Esophagus squamous epithelium (tissue), 5 donors: Measurements from ENCODE around the gene RBM12. TPM values are rescaled to one million over a fixed set of nuclear protein-coding genes. Genes with fewer than 3 reads are reported as not detected.

Experiments
- DNase-seq: peaks from one replicate; lab custom pipeline; 2025; lab: John Stamatoyannopoulos, UW
- H3K27ac ChIP-seq, 4 donors: fragments of 200-600 bp; sonication (generic); one replicate each; pipeline ENCODE4 v1.5.1; 2016 to 2019; ENCODE audit warnings: mild to moderate bottlenecking in 1 of 4
- H3K27me3 ChIP-seq, 4 donors: fragments of 200-600 bp; sonication (generic); 1 replicate in 3 of 4; 2 replicates in 1 of 4; pipeline versions ENCODE4 v1.5.1 to v1.6.0; 2017 to 2021; ENCODE audit warnings: antibody characterized with exemption in 1 of 4
- H3K36me3 ChIP-seq, 3 donors: fragments of 200-600 bp; sonication (generic); one replicate each; pipeline ENCODE4 v1.5.1; 2016 to 2019
- H3K4me1 ChIP-seq, 3 donors: fragments of 200-600 bp; sonication (generic); one replicate each; pipeline ENCODE4 v1.5.1; 2017 to 2019
- H3K4me3 ChIP-seq, 4 donors: fragments of 200-600 bp; sonication (generic); 1 replicate in 3 of 4; 2 replicates in 1 of 4; pipeline ENCODE4 v1.5.1; 2016 to 2019; ENCODE audit warnings: mild to moderate bottlenecking in 2 of 4, moderate library complexity in 1 of 4
- H3K9me3 ChIP-seq, 3 donors: fragments of 200-600 bp; sonication (generic); one replicate each; pipeline ENCODE4 v1.5.1; 2016 to 2019
- CTCF ChIP-seq, 6 experiments: fragments of 450-650 bp in 4 of 6; fragments of 200-600 bp in 2 of 6; sonication (generic) in 2 of 6; IDR thresholded peaks; one replicate each; pipeline ENCODE4 v1.5.1; 2016 to 2019; ENCODE audit warnings: antibody characterized with exemption in 6 of 6, mild to moderate bottlenecking in 4 of 6, moderate library complexity in 4 of 6
- POLR2A ChIP-seq, 4 donors: fragments of 450-650 bp; IDR thresholded peaks; one replicate each; pipeline ENCODE4 v1.6.1; 2017; ENCODE audit warnings: antibody characterized with exemption in 4 of 4, mild to moderate bottlenecking in 4 of 4, moderate library complexity in 3 of 4
- WGBS, 2 donors: methylation state at CpG; one replicate each; pipeline ENCODE4 v1.1.5; 2018; 5-methylcytosine and 5-hydroxymethylcytosine counted together
- intact Hi-C: fragments of 100-400 bp; cut with DNase I; formaldehyde crosslinking; loops from one replicate; pipeline ENCODE4 v1.15.0; 2022
- total RNA-seq, 4 donors: library from RNA; depleted of rRNA; stranded (reverse); fragments of >200 nt; gene quantifications; one replicate each; pipeline ENCODE4 v1.1.0, GENCODE V29; 2016
- donor health status: DM: yes; HTN: yes; CAD: no.

Gene RBM12
- total RNA-seq, 4 donors from 2014 or later: 14.2 to 35.5 (median 30.0) TPM

- no peak overlapping the region for H3K4me3 ChIP-seq
- peaks cover 0 to 59% (median 10%) of the 10 kb centered on the region in 3 donors for H3K4me1 ChIP-seq
- no peak for DNase-seq
- 96% methylated on average over 3 of the region's 3 CpGs for WGBS, 2 donors
- no peaks in the 10 kb centered on the region for H3K27me3 ChIP-seq
- H3K27ac ChIP-seq: no peak overlapping the region
- no peak for TF ChIP-seq CTCF (IDR thresholded peaks at IDR 0.05)
- TF ChIP-seq POLR2A (IDR thresholded peaks at IDR 0.05): no peak
- no peaks in the 10 kb centered on the region for H3K9me3 ChIP-seq
- intact Hi-C loops: no loop called here
- peaks cover 6 to 58% (median 10%) of the 10 kb centered on the region in 3 donors for H3K36me3 ChIP-seq
These were observed 11.3 kb downstream of the RBM12 start for GRCh38 chr20:35653430-35653734.

- peaks cover 6 to 58% (median 10%) of the 10 kb centered on the region in 3 donors for H3K36me3 ChIP-seq
- TF ChIP-seq POLR2A (IDR thresholded peaks at IDR 0.05) (no peak), CTCF (IDR thresholded peaks at IDR 0.05) (no peak)
- H3K4me3 ChIP-seq: no peak overlapping the region
- intact Hi-C loops: no loop called here
- no peak for DNase-seq
- peaks cover 0 to 59% (median 6%) of the 10 kb centered on the region in 3 donors for H3K4me1 ChIP-seq
- H3K27me3 ChIP-seq: no peaks in the 10 kb centered on the region
- no peak overlapping the region for H3K27ac ChIP-seq
- no peaks in the 10 kb centered on the region for H3K9me3 ChIP-seq
- 82 to 100% methylated on average over 5 to 7 of the region's 13 CpGs for WGBS, 2 donors
These were observed 11.9 kb downstream of the RBM12 start for GRCh38 chr20:35652641-35653429.

GRCh38 chr20:35651958-35652357 lies 12.7 kb downstream of the RBM12 start:
- Histone ChIP-seq H3K4me1 (peaks cover 0 to 50% (median 2%) of the 10 kb centered on the region in 3 donors), H3K9me3 (no peaks in the 10 kb centered on the region)

GRCh38 chr20:35650632-35651031 lies 14.1 kb downstream of the RBM12 start:
- no peak for DNase-seq
- no peak overlapping the region for H3K4me3 ChIP-seq
- TF ChIP-seq POLR2A (IDR thresholded peaks at IDR 0.05) (no peak), CTCF (IDR thresholded peaks at IDR 0.05) (no peak)
- intact Hi-C loops: no loop called here
- H3K9me3 ChIP-seq: no peaks in the 10 kb centered on the region
- H3K27me3 ChIP-seq: no peaks in the 10 kb centered on the region
- H3K36me3 ChIP-seq: peaks cover 6 to 53% (median 10%) of the 10 kb centered on the region in 3 donors
- 76 to 87% methylated on average over 3 of the region's 3 CpGs for WGBS, 2 donors
- H3K27ac ChIP-seq: no peak overlapping the region
- peaks cover 0 to 44% (median 2%) of the 10 kb centered on the region in 3 donors for H3K4me1 ChIP-seq

More at GRCh38 chr20:35651958-35652357, 12.7 kb downstream of the RBM12 start:
- H3K36me3 ChIP-seq: peaks cover 6 to 63% (median 10%) of the 10 kb centered on the region in 3 donors
- H3K4me3 ChIP-seq: no peak overlapping the region
- DNase-seq: no peak
- no peak overlapping the region for H3K27ac ChIP-seq
- TF ChIP-seq POLR2A (IDR thresholded peaks at IDR 0.05) (no peak), CTCF (IDR thresholded peaks at IDR 0.05) (no peak)
- intact Hi-C loops: no loop called here
- H3K27me3 ChIP-seq: no peaks in the 10 kb centered on the region

GRCh38 chr20:35648836-35649235 lies 15.9 kb downstream of the RBM12 start:
- H3K9me3 ChIP-seq: no peaks in the 10 kb centered on the region
- H3K4me1 ChIP-seq: peaks cover 0 to 48% (median 2%) of the 10 kb centered on the region in 3 donors
- H3K27ac ChIP-seq: no peak overlapping the region
- intact Hi-C loops: no loop called here
- DNase-seq: no peak
- no peak overlapping the region for H3K4me3 ChIP-seq
- TF ChIP-seq CTCF (IDR thresholded peaks at IDR 0.05) (no peak), POLR2A (IDR thresholded peaks at IDR 0.05) (no peak)
- H3K27me3 ChIP-seq: no peaks in the 10 kb centered on the region
- peaks cover 0 to 35% (median 5%) of the 10 kb centered on the region in 3 donors for H3K36me3 ChIP-seq
